ENCODE results near the gene PLGLB2.
"Not testable (repeated sequence)": the region's sequence is repeated elsewhere in the genome, so short reads cannot be mapped to it uniquely, and the experiment has no call there.

PLGLB2 gene

GRCh38 chr2:87747791-87748190 lies at the start of gene PLGLB2:
TSS of gene PLGLB2 (plus strand) at chr2:87748087. CDS start at chr2:87748154, 67 bp downstream.
- H3K4me1 ChIP-seq (ENCODE audit: insufficient read depth, insufficient read length); H3K27me3 ChIP-seq (ENCODE audit: insufficient read depth, insufficient read length); H3K36me3 ChIP-seq (ENCODE audit: insufficient read depth, insufficient read length, low read length); H3K9ac ChIP-seq (ENCODE audit: insufficient read length, low read depth); H3K9me3 ChIP-seq (ENCODE audit: insufficient read depth, low read length); DNase-seq (ENCODE audit: low read depth, low spot score); H3K4me3 ChIP-seq (ENCODE audit: insufficient read length, low read depth): not testable (repeated sequence)

- not testable (repeated sequence) for DNase-seq (ENCODE audit: low read depth, low spot score); H3K36me3 ChIP-seq (ENCODE audit: insufficient read depth, insufficient read length, low read length); H3K4me1 ChIP-seq (ENCODE audit: insufficient read depth, insufficient read length); H3K9me3 ChIP-seq (ENCODE audit: insufficient read depth, low read length); H3K27me3 ChIP-seq (ENCODE audit: insufficient read depth, insufficient read length); H3K9ac ChIP-seq (ENCODE audit: insufficient read length, low read depth); H3K4me3 ChIP-seq (ENCODE audit: insufficient read length, low read depth)
Measured at GRCh38 chr2:87704572-87705323, 43.1 kb upstream of the PLGLB2 start.

GRCh38 chr2:87708368-87708767 lies 39.5 kb upstream of the PLGLB2 start:
- H3K4me3 ChIP-seq (ENCODE audit: insufficient read length, low read depth); H3K27me3 ChIP-seq (ENCODE audit: insufficient read depth, insufficient read length); DNase-seq (ENCODE audit: low read depth, low spot score); H3K36me3 ChIP-seq (ENCODE audit: insufficient read depth, insufficient read length, low read length); H3K9me3 ChIP-seq (ENCODE audit: insufficient read depth, low read length); H3K9ac ChIP-seq (ENCODE audit: insufficient read length, low read depth); H3K4me1 ChIP-seq (ENCODE audit: insufficient read depth, insufficient read length): not testable (repeated sequence)

- not testable (repeated sequence) for H3K4me3 ChIP-seq (ENCODE audit: insufficient read length, low read depth); H3K36me3 ChIP-seq (ENCODE audit: insufficient read depth, insufficient read length, low read length); H3K4me1 ChIP-seq (ENCODE audit: insufficient read depth, insufficient read length); H3K9ac ChIP-seq (ENCODE audit: insufficient read length, low read depth); H3K9me3 ChIP-seq (ENCODE audit: insufficient read depth, low read length); H3K27me3 ChIP-seq (ENCODE audit: insufficient read depth, insufficient read length); DNase-seq (ENCODE audit: low read depth, low spot score)
Measured at GRCh38 chr2:87727940-87728599, 19.8 kb upstream of the PLGLB2 start.

- H3K4me3 ChIP-seq (ENCODE audit: insufficient read length, low read depth); H3K36me3 ChIP-seq (ENCODE audit: insufficient read depth, insufficient read length, low read length); H3K27me3 ChIP-seq (ENCODE audit: insufficient read depth, insufficient read length); H3K4me1 ChIP-seq (ENCODE audit: insufficient read depth, insufficient read length); H3K9ac ChIP-seq (ENCODE audit: insufficient read length, low read depth); H3K9me3 ChIP-seq (ENCODE audit: insufficient read depth, low read length); DNase-seq (ENCODE audit: low read depth, low spot score): not testable (repeated sequence)
Measured at GRCh38 chr2:87740928-87741327, 7.0 kb upstream of the PLGLB2 start.

GRCh38 chr2:87742393-87743108 lies 5.3 kb upstream of the PLGLB2 start:
- H3K4me3 ChIP-seq (ENCODE audit: insufficient read length, low read depth); H3K27me3 ChIP-seq (ENCODE audit: insufficient read depth, insufficient read length); H3K9me3 ChIP-seq (ENCODE audit: insufficient read depth, low read length); H3K36me3 ChIP-seq (ENCODE audit: insufficient read depth, insufficient read length, low read length); DNase-seq (ENCODE audit: low read depth, low spot score); H3K9ac ChIP-seq (ENCODE audit: insufficient read length, low read depth); H3K4me1 ChIP-seq (ENCODE audit: insufficient read depth, insufficient read length): not testable (repeated sequence)

GRCh38 chr2:87743638-87744037 lies 4.2 kb upstream of the PLGLB2 start:
- DNase-seq (ENCODE audit: low read depth, low spot score); H3K4me1 ChIP-seq (ENCODE audit: insufficient read depth, insufficient read length); H3K27me3 ChIP-seq (ENCODE audit: insufficient read depth, insufficient read length); H3K4me3 ChIP-seq (ENCODE audit: insufficient read length, low read depth); H3K9me3 ChIP-seq (ENCODE audit: insufficient read depth, low read length); H3K36me3 ChIP-seq (ENCODE audit: insufficient read depth, insufficient read length, low read length); H3K9ac ChIP-seq (ENCODE audit: insufficient read length, low read depth): not testable (repeated sequence)

GRCh38 chr2:87745353-87745951 lies 2.4 kb upstream of the PLGLB2 start:
- not testable (repeated sequence) for H3K4me3 ChIP-seq (ENCODE audit: insufficient read length, low read depth); H3K27me3 ChIP-seq (ENCODE audit: insufficient read depth, insufficient read length); H3K9ac ChIP-seq (ENCODE audit: insufficient read length, low read depth); H3K9me3 ChIP-seq (ENCODE audit: insufficient read depth, low read length); DNase-seq (ENCODE audit: low read depth, low spot score); H3K4me1 ChIP-seq (ENCODE audit: insufficient read depth, insufficient read length); H3K36me3 ChIP-seq (ENCODE audit: insufficient read depth, insufficient read length, low read length)

- not testable (repeated sequence) for H3K4me3 ChIP-seq (ENCODE audit: insufficient read length, low read depth); H3K9ac ChIP-seq (ENCODE audit: insufficient read length, low read depth); DNase-seq (ENCODE audit: low read depth, low spot score)
Measured at GRCh38 chr2:87748524-87748923, 637 bp downstream of the PLGLB2 start.

GRCh38 chr2:87750560-87750959 lies 2.7 kb downstream of the PLGLB2 start:
- not testable (repeated sequence) for DNase-seq (ENCODE audit: low read depth, low spot score); H3K36me3 ChIP-seq (ENCODE audit: insufficient read depth, insufficient read length, low read length); H3K9me3 ChIP-seq (ENCODE audit: insufficient read depth, low read length); H3K9ac ChIP-seq (ENCODE audit: insufficient read length, low read depth); H3K27me3 ChIP-seq (ENCODE audit: insufficient read depth, insufficient read length); H3K4me3 ChIP-seq (ENCODE audit: insufficient read length, low read depth); H3K4me1 ChIP-seq (ENCODE audit: insufficient read depth, insufficient read length)

More at GRCh38 chr2:87748524-87748923, 637 bp downstream of the PLGLB2 start:
- H3K9me3 ChIP-seq (ENCODE audit: insufficient read depth, low read length); H3K4me1 ChIP-seq (ENCODE audit: insufficient read depth, insufficient read length); H3K36me3 ChIP-seq (ENCODE audit: insufficient read depth, insufficient read length, low read length); H3K27me3 ChIP-seq (ENCODE audit: insufficient read depth, insufficient read length): not testable (repeated sequence)

- not testable (repeated sequence) for H3K4me3 ChIP-seq (ENCODE audit: insufficient read length, low read depth); DNase-seq (ENCODE audit: low read depth, low spot score); H3K27me3 ChIP-seq (ENCODE audit: insufficient read depth, insufficient read length); H3K36me3 ChIP-seq (ENCODE audit: insufficient read depth, insufficient read length, low read length); H3K9ac ChIP-seq (ENCODE audit: insufficient read length, low read depth); H3K4me1 ChIP-seq (ENCODE audit: insufficient read depth, insufficient read length); H3K9me3 ChIP-seq (ENCODE audit: insufficient read depth, low read length)
Measured at GRCh38 chr2:87754759-87755158, 6.9 kb downstream of the PLGLB2 start.

Data from NT2/D1 (cell line).